Neural progenitor cell (in vitro differentiated cells): Measurements from ENCODE around the gene CSDE1. TPM values are rescaled to one million over a fixed set of nuclear protein-coding genes. Genes with fewer than 3 reads are reported as not detected.

ENCODE experiments used
- DNase-seq: peaks from one replicate; pipeline ENCODE4 v3.0.0-alpha.2; 2016; ENCODE audit warnings: low spot score
- H2AFZ ChIP-seq: fragments of 200-600 bp; sonication (generic); replicated peaks from 2 replicates; pipeline ENCODE4 v1.6.1; 2016; ENCODE audit warnings: antibody characterized with exemption
- H3F3A ChIP-seq: fragments of 200-600 bp; sonication (generic); 2 replicates; pipeline ENCODE4 v1.6.1; 2016; ENCODE audit warnings: antibody characterized with exemption, low read depth
- H3K27ac ChIP-seq: fragments of 200-600 bp; sonication (generic); 2 replicates; pipeline ENCODE4 v1.5.1; 2016; ENCODE audit warnings: mild to moderate bottlenecking
- H3K27me3 ChIP-seq: fragments of 200-600 bp; sonication (generic); 2 replicates; pipeline ENCODE4 v1.6.1; 2016; ENCODE audit warnings: mild to moderate bottlenecking, moderate library complexity
- H3K36me3 ChIP-seq: fragments of 200-600 bp; sonication (generic); 2 replicates; pipeline ENCODE4 v1.5.1; 2016
- H3K4me1 ChIP-seq: fragments of 200-600 bp; sonication (generic); 2 replicates; pipeline ENCODE4 v1.6.1; 2016; ENCODE audit warnings: mixed run types
- H3K4me2 ChIP-seq: fragments of 200-600 bp; sonication (generic); 2 replicates; pipeline ENCODE4 v1.6.1; 2016
- H3K4me3 ChIP-seq: fragments of 200-600 bp; sonication (generic); 2 replicates; pipeline ENCODE4 v1.5.1; 2016
- H3K79me2 ChIP-seq: fragments of 200-600 bp; sonication (generic); 2 replicates; pipeline ENCODE4 v1.6.1; 2016; ENCODE audit warnings: low read depth
- H3K9ac ChIP-seq: fragments of 200-600 bp; sonication (generic); 2 replicates; pipeline ENCODE4 v1.6.1; 2016
- H3K9me3 ChIP-seq: fragments of 200-600 bp; sonication (generic); 2 replicates; pipeline ENCODE4 v1.5.1; 2016; ENCODE audit warnings: low read depth
- H4K20me1 ChIP-seq: fragments of 200-600 bp; sonication (generic); 2 replicates; pipeline ENCODE4 v1.6.1; 2016; ENCODE audit warnings: low read depth
- H3K27ac Mint-ChIP-seq: 3 replicates; pipeline ENCODE4 v1.8.0; 2021; ENCODE audit warnings: mixed read lengths
- H3K27me3 Mint-ChIP-seq: 2 replicates; pipeline ENCODE4 v1.8.0; 2022; ENCODE audit warnings: low read depth, mild to moderate bottlenecking, inconsistent platforms, moderate library complexity, mixed read lengths; ENCODE audit not compliant: insufficient read depth
- H3K36me3 Mint-ChIP-seq: 3 replicates; pipeline ENCODE4 v1.8.0; 2021; ENCODE audit warnings: mixed read lengths
- H3K4me1 Mint-ChIP-seq: 3 replicates; pipeline ENCODE4 v1.8.0; 2021; ENCODE audit warnings: mixed read lengths
- H3K4me3 Mint-ChIP-seq: 3 replicates; pipeline ENCODE4 v1.8.0; 2021; ENCODE audit warnings: mild to moderate bottlenecking, moderate library complexity, mixed read lengths
- H3K9me3 Mint-ChIP-seq: 3 replicates; pipeline ENCODE4 v1.8.0; 2020; ENCODE audit warnings: mixed read lengths
- EZH2 ChIP-seq: fragments of 200-600 bp; sonication (generic); IDR thresholded peaks from 2 replicates; pipeline ENCODE4 v1.6.1; 2017; ENCODE audit warnings: antibody characterized with exemption, mild to moderate bottlenecking, moderate library complexity
- EZH2phosphoT487 ChIP-seq: fragments of 200-600 bp; sonication (generic); IDR thresholded peaks from 2 replicates; pipeline ENCODE4 v1.6.1; 2017; ENCODE audit warnings: antibody characterized with exemption
- total RNA-seq: library from RNA; depleted of rRNA; stranded (reverse); fragments of >200 nt; gene quantifications from 2 replicates; pipeline ENCODE4 v1.2.3, GENCODE V29; 2015; ENCODE audit warnings: low replicate concordance
- TF ChIP-seq, protein P1 (sequence below): fragments of 200-600 bp; sonication (generic); IDR thresholded peaks from 2 replicates; pipeline ENCODE4 v1.5.1; 2017; ENCODE audit warnings: antibody characterized with exemption, mild to moderate bottlenecking

CSDE1 gene
- total RNA-seq, 1 donor from 2014 or later = 1,362 TPM

DNA sequence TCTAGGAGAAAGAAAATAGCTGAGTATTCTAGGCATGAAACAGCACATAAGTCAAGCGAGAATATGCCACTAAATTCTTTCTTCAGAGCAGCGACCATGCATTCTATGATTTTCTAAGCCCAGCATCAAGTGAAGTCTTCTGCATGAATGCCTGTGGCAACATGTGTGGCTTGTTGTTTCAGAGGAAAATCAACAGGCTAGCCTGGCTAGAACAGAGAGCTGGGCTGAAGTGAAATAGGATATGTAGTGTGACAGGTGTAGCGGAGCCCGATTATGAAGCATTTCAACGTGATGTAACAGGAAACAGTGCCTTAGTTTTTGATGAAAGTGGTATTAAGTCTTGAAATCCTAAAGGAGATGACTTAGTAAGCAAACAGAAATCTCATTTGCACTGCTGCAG, 7.0 kb downstream of the CSDE1 start:
- Mint-ChIP-seq H3K4me3 (peak overlapping the region; percentile 3), H3K27ac (no peak overlapping the region), H3K9me3 (no peaks in the 10 kb centered on the region), H3K36me3 (peaks cover 31% of the 10 kb centered on the region), H3K4me1 (peaks cover 33% of the 10 kb centered on the region), H3K27me3 (peaks cover 2% of the 10 kb centered on the region)
- peaks cover 10% of the 10 kb centered on the region for H3K36me3 ChIP-seq
- H3K4me1 ChIP-seq = peaks cover 24% of the 10 kb centered on the region
- H2AFZ ChIP-seq = no peak overlapping the region
- no peaks in the 10 kb centered on the region for H3F3A ChIP-seq
- TF ChIP-seq EZH2 (no peak), EZH2phosphoT487 (no peak)
- TF ChIP-seq, protein P1, sequence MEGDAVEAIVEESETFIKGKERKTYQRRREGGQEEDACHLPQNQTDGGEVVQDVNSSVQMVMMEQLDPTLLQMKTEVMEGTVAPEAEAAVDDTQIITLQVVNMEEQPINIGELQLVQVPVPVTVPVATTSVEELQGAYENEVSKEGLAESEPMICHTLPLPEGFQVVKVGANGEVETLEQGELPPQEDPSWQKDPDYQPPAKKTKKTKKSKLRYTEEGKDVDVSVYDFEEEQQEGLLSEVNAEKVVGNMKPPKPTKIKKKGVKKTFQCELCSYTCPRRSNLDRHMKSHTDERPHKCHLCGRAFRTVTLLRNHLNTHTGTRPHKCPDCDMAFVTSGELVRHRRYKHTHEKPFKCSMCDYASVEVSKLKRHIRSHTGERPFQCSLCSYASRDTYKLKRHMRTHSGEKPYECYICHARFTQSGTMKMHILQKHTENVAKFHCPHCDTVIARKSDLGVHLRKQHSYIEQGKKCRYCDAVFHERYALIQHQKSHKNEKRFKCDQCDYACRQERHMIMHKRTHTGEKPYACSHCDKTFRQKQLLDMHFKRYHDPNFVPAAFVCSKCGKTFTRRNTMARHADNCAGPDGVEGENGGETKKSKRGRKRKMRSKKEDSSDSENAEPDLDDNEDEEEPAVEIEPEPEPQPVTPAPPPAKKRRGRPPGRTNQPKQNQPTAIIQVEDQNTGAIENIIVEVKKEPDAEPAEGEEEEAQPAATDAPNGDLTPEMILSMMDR = no peak
- H3K4me3 ChIP-seq = no peak overlapping the region
- H3K27me3 ChIP-seq = no peaks in the 10 kb centered on the region
- DNase-seq = peak; percentile 13
- H3K79me2 ChIP-seq = peaks cover 100% of the 10 kb centered on the region
- peak overlapping the region; percentile 2 for H3K4me2 ChIP-seq
- peaks cover 100% of the 10 kb centered on the region for H4K20me1 ChIP-seq
- no peaks in the 10 kb centered on the region for H3K9me3 ChIP-seq
- H3K27ac ChIP-seq = no peak overlapping the region
- H3K9ac ChIP-seq = no peak overlapping the region

DNA sequence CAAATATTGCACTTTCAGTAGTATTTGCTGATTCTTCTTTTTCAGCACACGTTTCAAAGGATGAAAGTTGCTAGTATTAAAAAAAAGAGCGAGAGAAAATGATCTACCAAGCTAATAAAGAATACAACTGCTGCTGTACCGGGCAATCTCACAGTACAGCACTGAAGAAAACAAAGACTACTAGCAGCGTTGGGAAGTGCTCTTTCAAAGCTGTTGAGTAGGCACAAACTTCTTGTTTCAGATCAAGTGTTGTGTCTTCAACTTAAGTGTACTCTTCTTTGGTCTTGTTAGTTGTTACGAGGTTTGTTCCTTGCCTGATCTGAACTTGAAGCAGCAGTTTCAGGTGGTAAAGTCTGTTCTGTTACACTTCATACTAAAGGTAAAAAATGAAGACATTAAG, 7.9 kb downstream of the CSDE1 start:
- Histone ChIP-seq H4K20me1 (peaks cover 100% of the 10 kb centered on the region), H3K4me1 (peaks cover 15% of the 10 kb centered on the region), H3K9ac (no peak overlapping the region), H3K4me3 (no peak overlapping the region), H3K27me3 (no peaks in the 10 kb centered on the region), H3K9me3 (no peaks in the 10 kb centered on the region), H3K4me2 (no peak overlapping the region), H3F3A (no peaks in the 10 kb centered on the region), H3K27ac (no peak overlapping the region), H3K36me3 (peaks cover 19% of the 10 kb centered on the region), H2AFZ (no peak overlapping the region), H3K79me2 (peaks cover 100% of the 10 kb centered on the region)
- Mint-ChIP-seq H3K9me3 (no peaks in the 10 kb centered on the region), H3K4me3 (no peak overlapping the region), H3K27ac (no peak overlapping the region), H3K4me1 (peaks cover 23% of the 10 kb centered on the region), H3K36me3 (peaks cover 27% of the 10 kb centered on the region), H3K27me3 (no peaks in the 10 kb centered on the region)
- TF ChIP-seq EZH2phosphoT487 (no peak), EZH2 (no peak)
- TF ChIP-seq, protein P1 = no peak
- DNase-seq = no peak

DNA sequence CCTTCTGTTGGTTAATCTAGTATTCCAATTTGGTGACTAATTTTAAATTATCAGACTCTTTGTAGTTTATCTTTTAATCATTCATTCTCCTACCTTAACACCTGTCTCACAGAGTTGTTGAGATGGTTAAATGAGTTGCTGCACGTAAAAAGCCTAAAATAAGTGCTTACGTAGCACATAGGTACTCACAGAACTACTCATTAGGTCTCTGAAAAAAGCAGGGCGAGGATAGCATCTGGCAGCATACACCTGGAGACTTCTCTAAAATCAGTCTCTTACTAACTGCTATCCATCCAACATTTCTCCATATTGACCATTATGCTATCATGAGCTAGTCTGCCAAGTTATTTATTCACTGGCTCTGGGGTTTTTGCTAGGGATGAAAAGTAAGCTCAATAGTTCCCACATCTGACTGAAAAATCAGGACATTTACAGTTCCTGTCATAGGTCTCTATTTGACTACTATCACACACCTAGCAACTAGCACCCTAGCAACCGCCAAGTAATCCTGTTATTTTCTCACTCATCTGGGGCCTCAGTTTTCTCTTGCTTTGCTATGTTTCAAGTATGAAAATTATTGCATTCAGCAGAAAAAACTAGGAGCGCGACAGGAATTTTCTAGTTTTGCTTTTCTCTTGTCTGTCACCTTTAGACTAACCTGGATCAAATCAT, 11.2 kb downstream of the CSDE1 start:
- Histone ChIP-seq H3K4me3 (no peak overlapping the region), H3K9ac (no peak overlapping the region), H3K27ac (no peak overlapping the region), H3K4me1 (no peaks in the 10 kb centered on the region), H4K20me1 (peaks cover 100% of the 10 kb centered on the region), H2AFZ (no peak overlapping the region), H3K4me2 (no peak overlapping the region), H3K27me3 (no peaks in the 10 kb centered on the region), H3K9me3 (no peaks in the 10 kb centered on the region), H3K36me3 (peaks cover 28% of the 10 kb centered on the region), H3K79me2 (peaks cover 100% of the 10 kb centered on the region), H3F3A (no peaks in the 10 kb centered on the region)
- Mint-ChIP-seq H3K4me3 (no peak overlapping the region), H3K27ac (no peak overlapping the region), H3K36me3 (peaks cover 37% of the 10 kb centered on the region), H3K4me1 (peaks cover 14% of the 10 kb centered on the region), H3K9me3 (no peaks in the 10 kb centered on the region), H3K27me3 (no peaks in the 10 kb centered on the region)
- no peak for DNase-seq
- no peak for TF ChIP-seq EZH2phosphoT487
- TF ChIP-seq, protein P1 = no peak
